A549 (cell line): ENCODE data around the gene MAPKAPK2.

Experiments used
- CHD2 ChIP-seq: fragments of 150-350 bp; IDR thresholded peaks from 2 replicates; pipeline ENCODE4 v1.6.1; 2014; ENCODE audit warnings: low read length; ENCODE audit not compliant: partially characterized antibody
- CTCF ChIP-seq: fragments of >200 bp; sonication (Bioruptor Twin); formaldehyde crosslinking; IDR thresholded peaks from 3 replicates; pipeline ENCODE4 v1.5.1; 2016
- HDAC2 ChIP-seq: fragments of 200-600 bp; sonication (generic); IDR thresholded peaks from 2 replicates; pipeline ENCODE4 v1.6.1; 2016
- JUN ChIP-seq, 2 experiments: fragments of >200 bp; sonication (Bioruptor Twin); formaldehyde crosslinking; IDR thresholded peaks; 2 replicates in 1 of 2; 3 replicates in 1 of 2; pipeline ENCODE4 v1.6.1; 2016 to 2017
- KDM1A ChIP-seq: fragments of 200-600 bp; sonication (generic); IDR thresholded peaks from 2 replicates; pipeline ENCODE4 v1.6.1; 2016; ENCODE audit warnings: low read depth, mild to moderate bottlenecking
- MAZ ChIP-seq: fragments of 150-350 bp; IDR thresholded peaks from 2 replicates; pipeline ENCODE4 v1.6.1; 2014; ENCODE audit warnings: antibody characterized with exemption, low read depth, low read length, borderline replicate concordance
- POLR2A ChIP-seq: IDR thresholded peaks from 2 replicates; pipeline ENCODE4 v1.6.1; 2012; ENCODE audit warnings: mild to moderate bottlenecking, low read length
- USF2 ChIP-seq: fragments of 450-650 bp; IDR thresholded peaks from 2 replicates; pipeline ENCODE4 v1.6.1; 2014; ENCODE audit warnings: antibody characterized with exemption

DNA sequence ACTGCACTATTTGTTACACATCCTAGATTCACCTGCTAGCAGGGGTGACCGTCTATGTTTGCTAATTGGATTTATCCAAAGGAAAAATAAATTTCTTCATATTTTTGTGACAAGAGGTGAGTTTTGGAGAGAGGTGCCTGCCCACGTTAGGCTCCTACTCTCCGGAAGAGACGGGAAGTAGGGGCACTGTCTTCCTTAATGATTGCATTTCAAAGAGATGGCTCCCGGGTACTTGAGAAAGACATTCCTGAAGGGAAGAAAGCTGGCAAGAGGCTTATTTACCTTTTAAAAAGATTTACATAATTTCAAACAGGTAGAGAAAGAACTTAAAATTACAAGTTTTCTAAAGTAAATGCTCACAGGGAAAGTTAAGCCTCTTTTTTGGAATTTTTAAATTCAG is 67.2 kb downstream of the MAPKAPK2 start:
- TF ChIP-seq KDM1A (no peak), HDAC2 (no peak), POLR2A (no peak), USF2 (no peak), CTCF (no peak), CHD2 (no peak), MAZ (no peak), JUN (IDR thresholded peaks at IDR 0.05) (no peak)
